ENCODE measurements around the gene PRSS36.
A peak's percentile ranks its signal among the peaks of the same experiment; 100 is the strongest.

The PRSS36 gene

GRCh38 chr16:31129568-31130335 is 20.1 kb downstream of the PRSS36 start:
- H3K4me1 ChIP-seq (ENCODE audit: control insufficient read depth, insufficient read depth, low read depth, low read length), result peaks cover 2% of the 10 kb centered on the region

GRCh38 chr16:31128711-31129567 is 20.9 kb downstream of the PRSS36 start:
- WGBS, result 93% methylated on average over 14 of the region's 14 CpGs
- Histone ChIP-seq H3K4ac (ENCODE audit: low read depth in 1 of 2, low read length in 2 of 2) (no peak overlapping the region), H3K79me1 (replicated peaks; ENCODE audit: low read length, poor library complexity, severe bottlenecking) (no peaks in the 10 kb centered on the region), H3K4me3 (ENCODE audit: insufficient read depth in 1 of 2, low read depth in 1 of 2, low read length in 2 of 2) (no peak overlapping the region), H2BK120ac (ENCODE audit: low read depth, low read length) (no peak overlapping the region), H3K4me1 (ENCODE audit: control insufficient read depth, insufficient read depth, low read depth, low read length) (no peaks in the 10 kb centered on the region), H3K23ac (ENCODE audit: low read length in 2 of 2) (no peak overlapping the region), H3K18ac (ENCODE audit: low read depth in 1 of 2, low read length in 2 of 2) (no peak overlapping the region), H3K9me3 (ENCODE audit: control insufficient read depth, low read length) (no peaks in the 10 kb centered on the region), H2BK12ac (ENCODE audit: low read length in 2 of 2) (no peak overlapping the region), H4K91ac (ENCODE audit: low read length) (no peak overlapping the region), H3K27ac (ENCODE audit: low read length, poor library complexity, severe bottlenecking) (no peak overlapping the region), H2AK5ac (ENCODE audit: low read length, severe bottlenecking) (no peak overlapping the region), H2BK5ac (ENCODE audit: low read depth, low read length, poor library complexity, severe bottlenecking) (no peak overlapping the region), H3K4me2 (ENCODE audit: low read length, poor library complexity, severe bottlenecking) (no peak overlapping the region), H3K27me3 (ENCODE audit: control insufficient read depth in 1 of 2, insufficient read depth in 1 of 2, low read length in 2 of 2) (no peaks in the 10 kb centered on the region), H3K9ac (ENCODE audit: low read length) (peak overlapping the region; percentile 3), H4K8ac (ENCODE audit: low read length) (no peak overlapping the region), H2BK15ac (ENCODE audit: low read depth, poor library complexity, severe bottlenecking) (no peak overlapping the region), H3K14ac (ENCODE audit: low read length in 2 of 2) (no peak overlapping the region), H2AFZ (ENCODE audit: low read depth, low read length) (no peak overlapping the region), H3K36me3 (ENCODE audit: control insufficient read depth in 1 of 2, insufficient read depth in 2 of 2, low read depth in 1 of 2, low read length in 2 of 2) (peaks cover 46 to 66% of the 10 kb centered on the region in 2 experiments)
- DNase-seq, result no peak

More at GRCh38 chr16:31129568-31130335, 20.1 kb downstream of the PRSS36 start:
- Histone ChIP-seq H2BK15ac (ENCODE audit: low read depth, poor library complexity, severe bottlenecking) (no peak overlapping the region), H2BK120ac (ENCODE audit: low read depth, low read length) (no peak overlapping the region), H3K23ac (ENCODE audit: low read length in 2 of 2) (no peak overlapping the region), H3K4me3 (ENCODE audit: insufficient read depth in 1 of 2, low read depth in 1 of 2, low read length in 2 of 2) (no peak overlapping the region), H3K79me1 (replicated peaks; ENCODE audit: low read length, poor library complexity, severe bottlenecking) (no peaks in the 10 kb centered on the region), H3K9ac (ENCODE audit: low read length) (peak overlapping the region; percentile 3), H3K4ac (ENCODE audit: low read depth in 1 of 2, low read length in 2 of 2) (no peak overlapping the region), H3K27ac (ENCODE audit: low read length, poor library complexity, severe bottlenecking) (no peak overlapping the region), H2AFZ (ENCODE audit: low read depth, low read length) (no peak overlapping the region), H2AK5ac (ENCODE audit: low read length, severe bottlenecking) (no peak overlapping the region), H3K27me3 (ENCODE audit: control insufficient read depth in 1 of 2, insufficient read depth in 1 of 2, low read length in 2 of 2) (peaks cover 1 to 7% of the 10 kb centered on the region in 2 experiments), H3K36me3 (ENCODE audit: control insufficient read depth in 1 of 2, insufficient read depth in 2 of 2, low read depth in 1 of 2, low read length in 2 of 2) (peaks cover 41 to 62% of the 10 kb centered on the region in 2 experiments), H3K18ac (ENCODE audit: low read depth in 1 of 2, low read length in 2 of 2) (no peak overlapping the region), H3K14ac (ENCODE audit: low read length in 2 of 2) (no peak overlapping the region), H2BK12ac (ENCODE audit: low read length in 2 of 2) (no peak overlapping the region), H3K4me2 (ENCODE audit: low read length, poor library complexity, severe bottlenecking) (no peak overlapping the region), H2BK5ac (ENCODE audit: low read depth, low read length, poor library complexity, severe bottlenecking) (no peak overlapping the region), H3K9me3 (ENCODE audit: control insufficient read depth, low read length) (no peaks in the 10 kb centered on the region), H4K8ac (ENCODE audit: low read length) (no peak overlapping the region), H4K91ac (ENCODE audit: low read length) (no peak overlapping the region)
- 89% methylated on average over 29 of the region's 29 CpGs for WGBS
- no peak for DNase-seq

GRCh38 chr16:31127182-31127581 is 22.7 kb downstream of the PRSS36 start:
- Histone ChIP-seq H2BK12ac (ENCODE audit: low read length in 2 of 2) (no peak overlapping the region), H2BK15ac (ENCODE audit: low read depth, poor library complexity, severe bottlenecking) (no peak overlapping the region), H3K4me2 (ENCODE audit: low read length, poor library complexity, severe bottlenecking) (no peak overlapping the region), H3K4ac (ENCODE audit: low read depth in 1 of 2, low read length in 2 of 2) (no peak overlapping the region), H3K79me1 (replicated peaks; ENCODE audit: low read length, poor library complexity, severe bottlenecking) (no peaks in the 10 kb centered on the region), H2AK5ac (ENCODE audit: low read length, severe bottlenecking) (no peak overlapping the region), H2BK5ac (ENCODE audit: low read depth, low read length, poor library complexity, severe bottlenecking) (no peak overlapping the region), H4K8ac (ENCODE audit: low read length) (no peak overlapping the region), H3K9ac (ENCODE audit: low read length) (no peak overlapping the region), H3K4me3 (ENCODE audit: insufficient read depth in 1 of 2, low read depth in 1 of 2, low read length in 2 of 2) (no peak overlapping the region), H2BK120ac (ENCODE audit: low read depth, low read length) (no peak overlapping the region), H3K4me1 (ENCODE audit: control insufficient read depth, insufficient read depth, low read depth, low read length) (no peaks in the 10 kb centered on the region), H3K18ac (ENCODE audit: low read depth in 1 of 2, low read length in 2 of 2) (no peak overlapping the region), H3K27me3 (ENCODE audit: control insufficient read depth in 1 of 2, insufficient read depth in 1 of 2, low read length in 2 of 2) (no peaks in the 10 kb centered on the region), H2AFZ (ENCODE audit: low read depth, low read length) (no peak overlapping the region), H3K9me3 (ENCODE audit: control insufficient read depth, low read length) (no peaks in the 10 kb centered on the region), H3K14ac (ENCODE audit: low read length in 2 of 2) (no peak overlapping the region), H3K27ac (ENCODE audit: low read length, poor library complexity, severe bottlenecking) (no peak overlapping the region), H3K23ac (ENCODE audit: low read length in 2 of 2) (no peak overlapping the region), H4K91ac (ENCODE audit: low read length) (no peak overlapping the region), H3K36me3 (ENCODE audit: control insufficient read depth in 1 of 2, insufficient read depth in 2 of 2, low read depth in 1 of 2, low read length in 2 of 2) (peaks cover 53% of the 10 kb centered on the region in 2 experiments)
- no peak for DNase-seq
- 95% methylated on average over 12 of the region's 13 CpGs for WGBS

- Histone ChIP-seq H4K91ac (ENCODE audit: low read length) (no peak overlapping the region), H3K23ac (ENCODE audit: low read length in 2 of 2) (no peak overlapping the region), H3K9me3 (ENCODE audit: control insufficient read depth, low read length) (no peaks in the 10 kb centered on the region), H3K4me1 (ENCODE audit: control insufficient read depth, insufficient read depth, low read depth, low read length) (no peaks in the 10 kb centered on the region), H3K27ac (ENCODE audit: low read length, poor library complexity, severe bottlenecking) (no peak overlapping the region), H2AK5ac (ENCODE audit: low read length, severe bottlenecking) (no peak overlapping the region), H3K4me2 (ENCODE audit: low read length, poor library complexity, severe bottlenecking) (no peak overlapping the region), H2BK12ac (ENCODE audit: low read length in 2 of 2) (no peak overlapping the region), H3K27me3 (ENCODE audit: control insufficient read depth in 1 of 2, insufficient read depth in 1 of 2, low read length in 2 of 2) (no peaks in the 10 kb centered on the region), H4K8ac (ENCODE audit: low read length) (no peak overlapping the region), H3K4me3 (ENCODE audit: insufficient read depth in 1 of 2, low read depth in 1 of 2, low read length in 2 of 2) (no peak overlapping the region), H3K14ac (ENCODE audit: low read length in 2 of 2) (no peak overlapping the region), H3K18ac (ENCODE audit: low read depth in 1 of 2, low read length in 2 of 2) (no peak overlapping the region), H3K36me3 (ENCODE audit: control insufficient read depth in 1 of 2, insufficient read depth in 2 of 2, low read depth in 1 of 2, low read length in 2 of 2) (peaks cover 43 to 60% of the 10 kb centered on the region in 2 experiments), H3K9ac (ENCODE audit: low read length) (no peak overlapping the region), H2BK15ac (ENCODE audit: low read depth, poor library complexity, severe bottlenecking) (no peak overlapping the region), H3K4ac (ENCODE audit: low read depth in 1 of 2, low read length in 2 of 2) (no peak overlapping the region), H2BK120ac (ENCODE audit: low read depth, low read length) (no peak overlapping the region), H3K79me1 (replicated peaks; ENCODE audit: low read length, poor library complexity, severe bottlenecking) (no peaks in the 10 kb centered on the region), H2BK5ac (ENCODE audit: low read depth, low read length, poor library complexity, severe bottlenecking) (no peak overlapping the region), H2AFZ (ENCODE audit: low read depth, low read length) (no peak overlapping the region)
- 97% methylated on average over 3 of the region's 3 CpGs for WGBS
- no peak for DNase-seq
Observed at GRCh38 chr16:31125844-31126243, 24.0 kb downstream of the PRSS36 start.
